ENCODE measurements around the gene IL4R.
A peak's percentile ranks its signal among the peaks of the same experiment; 100 is the strongest.

IL4R gene

DNA sequence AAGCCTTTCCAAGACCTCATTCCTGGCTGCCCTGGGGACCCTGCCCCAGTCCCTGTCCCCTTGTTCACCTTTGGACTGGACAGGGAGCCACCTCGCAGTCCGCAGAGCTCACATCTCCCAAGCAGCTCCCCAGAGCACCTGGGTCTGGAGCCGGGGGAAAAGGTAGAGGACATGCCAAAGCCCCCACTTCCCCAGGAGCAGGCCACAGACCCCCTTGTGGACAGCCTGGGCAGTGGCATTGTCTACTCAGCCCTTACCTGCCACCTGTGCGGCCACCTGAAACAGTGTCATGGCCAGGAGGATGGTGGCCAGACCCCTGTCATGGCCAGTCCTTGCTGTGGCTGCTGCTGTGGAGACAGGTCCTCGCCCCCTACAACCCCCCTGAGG, 49.5 kb downstream of the IL4R start:
- no peak for DNase-seq

DNA sequence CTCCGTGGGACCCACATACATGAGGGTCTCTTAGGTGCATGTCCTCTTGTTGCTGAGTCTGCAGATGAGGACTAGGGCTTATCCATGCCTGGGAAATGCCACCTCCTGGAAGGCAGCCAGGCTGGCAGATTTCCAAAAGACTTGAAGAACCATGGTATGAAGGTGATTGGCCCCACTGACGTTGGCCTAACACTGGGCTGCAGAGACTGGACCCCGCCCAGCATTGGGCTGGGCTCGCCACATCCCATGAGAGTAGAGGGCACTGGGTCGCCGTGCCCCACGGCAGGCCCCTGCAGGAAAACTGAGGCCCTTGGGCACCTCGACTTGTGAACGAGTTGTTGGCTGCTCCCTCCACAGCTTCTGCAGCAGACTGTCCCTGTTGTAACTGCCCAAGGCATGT, 50.0 kb downstream of the IL4R start:
- no peak for DNase-seq

- no peak for DNase-seq
Observed at GRCh38 chr16:27364493-27365141, 50.8 kb downstream of the IL4R start.

DNA sequence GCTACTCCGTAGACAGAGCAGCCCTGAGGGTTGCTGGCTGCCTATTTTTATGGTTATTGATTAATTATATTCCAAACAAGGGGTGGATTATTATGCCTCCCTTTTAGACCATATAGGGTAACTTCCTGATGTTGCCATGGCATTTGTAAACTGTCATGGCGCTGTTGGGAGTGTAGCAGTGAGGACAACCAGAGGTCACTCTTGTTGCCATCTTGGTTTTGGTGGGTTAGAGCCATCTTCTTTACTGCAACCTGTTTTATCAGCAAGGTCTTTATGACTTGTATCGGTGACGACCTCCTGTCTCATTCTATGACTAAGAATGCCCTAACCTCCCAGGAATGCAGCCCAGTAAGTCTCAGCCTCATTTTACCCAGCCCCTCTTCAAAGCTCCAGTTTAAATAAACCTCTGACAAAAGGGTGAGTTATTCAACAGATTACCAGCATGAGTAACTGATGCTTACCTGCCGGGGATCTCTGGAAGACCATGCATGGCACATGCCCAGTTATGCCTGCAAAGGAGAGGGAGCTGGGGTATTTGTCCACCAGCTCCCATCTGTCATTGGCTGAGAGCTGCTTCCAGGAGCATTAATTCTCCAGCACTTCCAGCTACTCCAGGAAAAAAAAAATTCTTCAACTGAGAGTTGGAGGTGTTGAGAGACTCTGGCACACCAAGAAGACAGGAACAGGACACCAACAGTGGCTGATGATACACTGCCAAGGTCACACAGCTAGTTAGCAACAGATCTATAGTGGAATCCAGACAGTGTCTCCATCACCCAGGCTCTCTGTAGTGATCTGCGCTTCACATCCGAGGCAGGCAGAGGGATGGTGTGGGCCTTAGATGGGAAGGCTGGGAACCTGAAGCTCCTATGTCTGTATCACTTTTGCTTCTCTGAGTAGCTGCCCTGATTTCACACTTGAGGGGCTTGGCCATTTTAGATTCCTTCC, 51.6 kb downstream of the IL4R start:
- peak; percentile 31 to 38 for DNase-seq

DNA sequence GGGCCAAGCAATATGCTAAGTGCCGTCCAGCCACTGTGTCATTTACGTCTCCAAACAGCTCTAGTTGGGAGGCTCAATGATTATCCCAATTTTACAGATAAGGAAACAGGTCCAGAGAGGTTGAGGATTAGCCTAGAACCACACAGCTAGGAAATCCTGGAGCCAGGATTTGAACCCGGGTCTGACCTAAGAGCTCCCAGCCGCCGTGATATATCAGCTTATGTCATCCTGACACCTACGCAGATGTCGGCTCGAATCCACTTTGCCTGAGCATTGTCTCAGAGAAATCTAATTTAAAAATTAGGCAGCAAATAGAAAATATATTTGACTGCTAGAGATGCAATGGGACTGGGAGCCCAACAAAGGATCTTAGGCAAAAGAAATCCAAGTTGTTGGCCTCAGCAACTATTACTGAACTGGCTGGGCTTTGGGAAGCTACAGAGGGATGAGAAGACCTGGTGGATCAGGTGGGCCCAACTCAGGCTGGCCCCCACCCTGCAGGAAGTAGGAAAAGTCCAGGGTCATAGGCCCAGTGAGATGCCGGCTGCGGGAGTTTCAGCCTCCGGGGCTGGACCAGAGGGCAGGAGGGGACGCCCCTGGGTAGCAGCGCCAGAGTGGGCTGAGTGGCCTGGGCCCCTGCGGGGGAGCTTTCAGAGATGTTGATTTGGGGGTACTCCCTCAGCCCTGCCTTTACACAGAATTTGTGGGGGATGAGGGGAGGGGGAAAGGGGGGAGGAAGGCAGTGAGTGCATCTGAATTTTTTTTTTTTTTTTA, 53.1 kb downstream of the IL4R start:
- no peak for DNase-seq

DNA sequence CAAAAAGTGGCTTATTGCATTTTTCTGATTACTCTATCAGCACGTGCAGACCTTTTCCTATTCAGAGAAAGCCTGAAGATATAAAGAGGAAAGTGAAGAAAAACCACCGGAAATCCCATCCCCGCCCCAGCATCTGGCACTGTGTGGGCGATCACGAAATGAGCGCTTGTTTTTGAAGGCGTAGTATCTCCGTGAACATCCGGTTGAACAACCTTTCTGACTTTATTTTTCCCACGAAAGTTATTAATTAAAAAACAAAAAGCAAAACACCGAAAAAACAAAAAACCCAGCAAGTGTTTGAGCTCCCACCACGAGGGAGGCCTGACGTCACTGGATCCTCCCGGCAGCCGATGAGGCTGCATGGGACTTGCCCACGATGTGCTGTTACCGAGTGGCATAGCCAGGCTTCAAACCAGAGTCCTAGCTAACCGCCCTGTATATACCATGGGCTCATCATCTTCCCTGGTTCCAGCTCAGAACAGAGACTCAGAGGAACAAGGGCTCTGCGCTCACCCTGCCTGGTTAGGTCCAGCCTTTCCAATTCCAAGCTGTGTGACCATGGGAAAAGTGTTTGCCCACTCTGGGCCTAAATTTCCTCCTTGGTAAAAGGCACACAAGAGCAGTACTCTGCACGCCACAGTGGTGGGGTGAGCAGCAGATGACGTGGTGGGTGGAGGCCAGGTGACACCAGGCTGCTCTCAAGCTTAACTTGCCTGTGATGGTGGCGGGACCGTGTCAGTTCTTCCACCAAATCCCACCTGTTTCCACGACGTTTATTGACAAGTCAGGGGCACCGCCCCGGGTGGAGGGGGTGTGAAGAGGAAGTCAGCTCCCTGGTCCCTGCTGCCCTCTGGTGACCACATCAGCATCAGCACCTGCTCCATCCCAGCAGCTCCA, 53.9 kb downstream of the IL4R start:
- peak in 1 of 2 experiments; percentile 21 for DNase-seq

- no peak for DNase-seq
Observed at GRCh38 chr16:27368358-27368722, 54.6 kb downstream of the IL4R start.

DNA sequence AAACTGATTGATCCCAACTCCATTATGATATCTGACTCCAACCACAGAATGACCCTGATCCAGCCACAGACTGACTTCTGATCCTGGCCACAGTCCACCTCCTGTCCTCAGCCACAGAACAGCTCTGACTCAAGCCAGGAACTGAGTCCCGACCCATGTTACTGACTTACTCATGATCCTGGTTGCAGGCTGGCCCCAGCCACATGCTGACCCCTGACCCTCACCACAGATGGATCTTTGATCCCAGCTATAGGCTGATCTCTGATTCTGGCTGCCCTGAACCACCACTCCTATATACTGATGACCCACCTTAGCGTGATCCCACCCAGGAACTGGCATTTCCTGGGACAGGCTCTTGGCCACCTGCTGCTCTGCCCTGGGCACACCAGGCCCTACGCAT, 56.0 kb downstream of the IL4R start:
- no peak for DNase-seq

GRCh38 chr16:27370318-27370717, 56.5 kb downstream of the IL4R start:
- no peak for DNase-seq

- no peak for DNase-seq
Observed at GRCh38 chr16:27373312-27373711, 59.5 kb downstream of the IL4R start.

- no peak for DNase-seq
Observed at GRCh38 chr16:27374221-27374803, 60.5 kb downstream of the IL4R start.

DNA sequence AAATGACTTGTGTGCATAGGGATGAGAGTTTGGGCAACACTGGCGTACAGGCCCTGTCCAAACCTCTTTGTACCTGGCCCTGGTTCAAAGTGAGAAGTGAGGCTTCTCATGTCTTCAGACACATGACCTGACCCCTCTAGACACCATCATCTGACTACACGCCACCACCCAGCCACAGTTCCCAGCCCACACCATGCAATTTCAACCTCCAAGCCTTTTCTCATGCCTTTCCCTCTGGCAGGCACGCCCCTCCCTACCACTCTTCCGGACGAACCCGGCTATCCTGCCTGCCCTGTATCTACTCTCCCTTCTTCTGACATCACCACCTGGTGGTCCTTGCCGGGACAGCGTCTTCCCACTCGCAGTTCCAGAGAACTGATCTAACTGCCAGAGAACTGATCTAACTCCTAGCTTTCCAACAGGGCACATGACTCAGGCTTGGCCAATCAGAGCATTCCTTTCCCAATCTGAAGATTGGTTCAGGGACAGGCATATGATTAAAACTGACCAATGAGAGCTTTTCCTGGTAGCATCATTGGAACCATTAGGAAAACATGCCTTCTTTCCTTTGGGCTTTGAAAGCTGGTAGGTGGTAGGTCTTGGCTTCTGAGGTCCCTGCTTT, 61.1 kb downstream of the IL4R start:
- peak; percentile 46 to 64 for DNase-seq

- DNase-seq: no peak
Observed at GRCh38 chr16:27377666-27378485, 64.1 kb downstream of the IL4R start.

- DNase-seq: no peak
Observed at GRCh38 chr16:27378871-27379481, 65.2 kb downstream of the IL4R start.

DNA sequence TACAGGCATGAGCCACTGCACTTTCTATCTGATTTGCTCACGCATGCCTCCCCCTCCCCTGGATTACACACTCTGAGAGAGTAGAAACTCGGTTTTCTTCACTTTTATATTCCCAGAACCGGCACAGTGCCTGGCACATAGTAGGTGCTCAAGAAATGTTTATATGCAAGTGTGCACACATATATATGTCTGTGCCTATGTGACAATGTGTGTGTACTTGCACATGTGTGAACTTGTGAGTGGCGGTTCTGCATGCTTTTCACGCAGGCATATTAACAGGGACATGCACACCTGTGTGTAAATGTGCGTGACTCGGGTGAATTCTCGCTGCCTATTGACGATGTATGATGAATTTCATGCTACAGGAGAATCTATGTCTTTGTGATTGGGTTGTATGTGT, 66.1 kb downstream of the IL4R start:
- no peak for DNase-seq

DNA sequence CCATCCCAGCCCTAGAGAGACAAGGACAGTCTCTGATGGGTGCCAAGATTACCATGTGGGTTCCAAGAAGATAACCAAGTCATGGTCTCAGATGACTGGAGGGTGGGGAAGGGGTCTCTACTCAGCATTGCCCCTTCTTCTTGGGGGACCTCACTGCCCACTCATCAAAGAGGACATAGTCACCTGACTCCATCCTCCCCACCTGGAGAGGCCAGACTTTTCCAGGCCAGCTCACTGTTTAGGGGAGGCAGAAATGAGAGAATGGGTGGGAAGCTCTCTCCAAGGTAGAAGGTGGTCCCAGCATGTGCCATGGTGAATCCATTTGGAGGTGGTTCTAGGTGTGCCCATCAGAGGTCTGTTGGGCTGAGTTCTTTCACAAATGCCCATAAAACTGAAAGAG, 67.5 kb downstream of the IL4R start:
- no peak for DNase-seq

- DNase-seq: no peak
Observed at GRCh38 chr16:27381974-27382855, 68.4 kb downstream of the IL4R start.

DNA sequence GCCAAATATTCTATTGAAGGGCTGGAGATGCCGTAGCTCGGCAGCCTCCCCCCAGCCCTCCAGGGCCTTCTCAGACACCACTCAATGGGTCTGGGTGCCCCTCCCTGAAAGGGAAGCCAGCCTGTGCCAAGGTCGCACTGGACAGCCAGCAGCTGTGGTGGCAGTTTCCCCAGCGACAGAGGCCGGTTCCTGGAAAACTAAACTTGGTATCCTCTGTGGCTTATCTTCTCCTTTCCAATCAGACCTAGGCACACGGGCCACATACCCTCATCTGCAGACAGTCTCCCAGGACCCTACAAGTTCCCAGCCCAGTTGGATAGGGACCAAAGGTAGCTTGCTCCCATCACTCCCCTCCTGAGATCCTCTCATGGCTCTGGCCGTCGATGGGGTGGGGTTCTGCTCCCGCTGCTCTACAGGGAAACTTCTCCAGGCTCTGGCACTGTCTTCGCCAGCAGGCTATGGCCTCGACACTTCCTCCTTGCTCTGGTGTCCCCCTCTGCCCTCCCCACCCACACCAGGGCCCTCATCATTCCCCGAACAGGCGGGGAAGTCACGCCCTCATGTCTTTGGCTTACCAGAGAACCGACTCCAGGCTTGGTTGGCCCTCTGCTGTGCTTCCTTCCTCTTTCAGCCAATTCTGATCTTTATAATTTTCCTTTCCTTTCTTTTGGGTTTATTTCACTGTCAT, 69.9 kb downstream of the IL4R start:
- no peak for DNase-seq

DNA sequence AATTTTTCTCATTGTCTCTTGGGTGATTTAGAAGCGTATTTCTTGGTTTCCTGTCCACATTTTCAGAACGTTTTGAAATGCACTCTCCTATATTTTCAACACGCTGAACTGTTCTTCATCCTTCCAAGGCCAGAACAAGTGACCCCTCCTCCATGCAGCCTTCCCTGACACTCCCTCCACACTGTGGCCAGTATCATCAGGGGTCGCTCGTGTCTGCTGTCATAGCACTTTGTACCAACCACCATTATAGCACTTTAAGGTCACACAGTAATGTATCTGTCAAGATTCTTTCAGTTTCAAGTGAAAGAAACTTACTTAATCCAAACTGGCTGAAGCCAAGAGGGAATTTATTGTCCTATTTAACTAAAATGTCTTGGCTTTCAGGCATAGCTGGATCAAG, 70.7 kb downstream of the IL4R start:
- DNase-seq: no peak

Data from SW 1271 (cell line).